H1 (cell line): ENCODE data around the gene DNMT3L.
"Not testable (repeated sequence)": the region's sequence is repeated elsewhere in the genome, so short reads cannot be mapped to it uniquely, and the experiment has no call there.

Experiments
- EP300 ChIP-seq, 2 experiments: IDR thresholded peaks; 1 replicate in 1 of 2; 2 replicates in 1 of 2; pipeline ENCODE4 v1.6.1; 2011 to 2012; ENCODE audit warnings: low read depth in 2 of 2, low read length in 2 of 2, mild to moderate bottlenecking in 2 of 2, borderline replicate concordance in 1 of 2, inconsistent platforms in 1 of 2, moderate library complexity in 1 of 2
- EZH2 ChIP-seq: fragments of 200-600 bp; sonication (generic); IDR thresholded peaks from 2 replicates; pipeline ENCODE4 v1.7.1; 2012; ENCODE audit warnings: low read depth, mild to moderate bottlenecking, moderate library complexity, low read length, inconsistent platforms; ENCODE audit not compliant: severe bottlenecking
- JUN ChIP-seq: IDR thresholded peaks from 2 replicates; pipeline ENCODE4 v1.6.1; 2011; ENCODE audit warnings: low read depth, mild to moderate bottlenecking, improper control_type of control experiment, low read length
- JUND ChIP-seq: IDR thresholded peaks from 2 replicates; pipeline ENCODE4 v1.6.1; 2011; ENCODE audit warnings: mild to moderate bottlenecking, improper control_type of control experiment, low read length
- KDM1A ChIP-seq: fragments of 200-600, 300-600 bp; sonication (generic); IDR thresholded peaks from 2 replicates; pipeline ENCODE4 v1.7.1; 2016; ENCODE audit warnings: mild to moderate bottlenecking, low read length, borderline replicate concordance
- POLR2A ChIP-seq, 2 experiments: IDR thresholded peaks; 1 replicate in 1 of 2; 2 replicates in 1 of 2; pipeline ENCODE4 v1.6.1; 2011; ENCODE audit warnings: low read depth in 2 of 2, low read length in 2 of 2, mild to moderate bottlenecking in 2 of 2; ENCODE audit errors: control extremely low read depth in 1 of 2
- POLR2AphosphoS5 ChIP-seq: IDR thresholded peaks from 2 replicates; pipeline ENCODE4 v1.6.1; 2011; ENCODE audit warnings: low read depth, low read length
- TAF1 ChIP-seq: IDR thresholded peaks from 2 replicates; pipeline ENCODE4 v1.6.1; 2011; ENCODE audit warnings: mild to moderate bottlenecking, low read depth, low read length
- TBP ChIP-seq: IDR thresholded peaks from 2 replicates; pipeline ENCODE4 v1.6.1; 2011; ENCODE audit warnings: low read depth, low read length, improper control_type of control experiment
- TCF12 ChIP-seq: IDR thresholded peaks from 2 replicates; pipeline ENCODE4 v1.6.1; 2011; ENCODE audit warnings: low read depth, mild to moderate bottlenecking, low read length
- ZNF274 ChIP-seq: IDR thresholded peaks from 2 replicates; pipeline ENCODE4 v1.7.0; 2012; ENCODE audit warnings: low read length, borderline replicate concordance; ENCODE audit errors: extremely low read depth
- TF ChIP-seq, protein P1 (sequence below): IDR thresholded peaks from 2 replicates; pipeline ENCODE4 v1.6.1; 2012; ENCODE audit warnings: low read length, inconsistent platforms
- TF ChIP-seq, protein P2 (sequence below), 3 experiments: IDR thresholded peaks; 1 replicate in 2 of 3; 2 replicates in 1 of 3; pipeline versions ENCODE4 v1.5.1 to v1.6.1; 2011; ENCODE audit warnings: low read length in 3 of 3, mild to moderate bottlenecking in 3 of 3, inconsistent platforms in 2 of 3, low read depth in 1 of 3, moderate library complexity in 1 of 3; ENCODE audit not compliant: insufficient read depth in 1 of 3; ENCODE audit errors: control extremely low read depth in 1 of 3

- not testable (repeated sequence) for TF ChIP-seq TAF1; EZH2; KDM1A; POLR2AphosphoS5; JUN; POLR2A (IDR thresholded peaks at IDR 0.05; ENCODE audit: control extremely low read depth in 1 of 2, low read depth in 2 of 2, low read length in 2 of 2); TCF12; JUND; ZNF274; EP300 (IDR thresholded peaks at IDR 0.05; ENCODE audit: borderline replicate concordance in 1 of 2, low read depth in 2 of 2, low read length in 2 of 2); TBP
- TF ChIP-seq, protein P1, sequence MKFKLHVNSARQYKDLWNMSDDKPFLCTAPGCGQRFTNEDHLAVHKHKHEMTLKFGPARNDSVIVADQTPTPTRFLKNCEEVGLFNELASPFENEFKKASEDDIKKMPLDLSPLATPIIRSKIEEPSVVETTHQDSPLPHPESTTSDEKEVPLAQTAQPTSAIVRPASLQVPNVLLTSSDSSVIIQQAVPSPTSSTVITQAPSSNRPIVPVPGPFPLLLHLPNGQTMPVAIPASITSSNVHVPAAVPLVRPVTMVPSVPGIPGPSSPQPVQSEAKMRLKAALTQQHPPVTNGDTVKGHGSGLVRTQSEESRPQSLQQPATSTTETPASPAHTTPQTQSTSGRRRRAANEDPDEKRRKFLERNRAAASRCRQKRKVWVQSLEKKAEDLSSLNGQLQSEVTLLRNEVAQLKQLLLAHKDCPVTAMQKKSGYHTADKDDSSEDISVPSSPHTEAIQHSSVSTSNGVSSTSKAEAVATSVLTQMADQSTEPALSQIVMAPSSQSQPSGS, result not testable (repeated sequence)
- TF ChIP-seq, protein P2, sequence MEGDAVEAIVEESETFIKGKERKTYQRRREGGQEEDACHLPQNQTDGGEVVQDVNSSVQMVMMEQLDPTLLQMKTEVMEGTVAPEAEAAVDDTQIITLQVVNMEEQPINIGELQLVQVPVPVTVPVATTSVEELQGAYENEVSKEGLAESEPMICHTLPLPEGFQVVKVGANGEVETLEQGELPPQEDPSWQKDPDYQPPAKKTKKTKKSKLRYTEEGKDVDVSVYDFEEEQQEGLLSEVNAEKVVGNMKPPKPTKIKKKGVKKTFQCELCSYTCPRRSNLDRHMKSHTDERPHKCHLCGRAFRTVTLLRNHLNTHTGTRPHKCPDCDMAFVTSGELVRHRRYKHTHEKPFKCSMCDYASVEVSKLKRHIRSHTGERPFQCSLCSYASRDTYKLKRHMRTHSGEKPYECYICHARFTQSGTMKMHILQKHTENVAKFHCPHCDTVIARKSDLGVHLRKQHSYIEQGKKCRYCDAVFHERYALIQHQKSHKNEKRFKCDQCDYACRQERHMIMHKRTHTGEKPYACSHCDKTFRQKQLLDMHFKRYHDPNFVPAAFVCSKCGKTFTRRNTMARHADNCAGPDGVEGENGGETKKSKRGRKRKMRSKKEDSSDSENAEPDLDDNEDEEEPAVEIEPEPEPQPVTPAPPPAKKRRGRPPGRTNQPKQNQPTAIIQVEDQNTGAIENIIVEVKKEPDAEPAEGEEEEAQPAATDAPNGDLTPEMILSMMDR (IDR thresholded peaks at IDR 0.05; ENCODE audit: control extremely low read depth in 1 of 3, insufficient read depth in 1 of 3, low read depth in 1 of 3, low read length in 3 of 3), result not testable (repeated sequence)
These were observed 61.7 kb downstream of the DNMT3L start for GRCh38 chr21:44199997-44200396.
